Activated gamma-delta T cell treated with anti-CD3 and anti-CD28 coated beads, Interleukin-2, amount 50 U/mL, for 16 hours (primary cell): ENCODE measurements around the gene IL1RN.
"Not testable (repeated sequence)": the region's sequence is repeated elsewhere in the genome, so short reads cannot be mapped to it uniquely, and the experiment has no call there.

Experiments
- DNase-seq: peaks from one replicate; pipeline ENCODE4 v3.0.0-alpha.2; 2020; ENCODE audit warnings: low read depth

The IL1RN gene

GRCh38 chr2:113126845-113127645 lies at the start of gene IL1RN:
Gene IL1RN, plus strand, starts transcription at chr2:113127598. Its CDS starts 27 bp downstream, at chr2:113127625.
- DNase-seq, result no peak

- DNase-seq, result no peak
Measured at GRCh38 chr2:113077921-113078320, 49.5 kb upstream of the IL1RN start.

- no peak for DNase-seq
Measured at GRCh38 chr2:113078350-113078839, 49.0 kb upstream of the IL1RN start.

GRCh38 chr2:113079131-113079530 lies 48.3 kb upstream of the IL1RN start:
- DNase-seq, result no peak

GRCh38 chr2:113080134-113080533 lies 47.3 kb upstream of the IL1RN start:
- no peak for DNase-seq

GRCh38 chr2:113081488-113082210 lies 45.7 kb upstream of the IL1RN start:
- DNase-seq, result no peak

GRCh38 chr2:113083296-113083695 lies 44.1 kb upstream of the IL1RN start:
- no peak for DNase-seq

- no peak for DNase-seq
Measured at GRCh38 chr2:113084249-113085000, 43.0 kb upstream of the IL1RN start.

GRCh38 chr2:113085542-113085941 lies 41.9 kb upstream of the IL1RN start:
- no peak for DNase-seq

- DNase-seq, result no peak
Measured at GRCh38 chr2:113088213-113088992, 39.0 kb upstream of the IL1RN start.

GRCh38 chr2:113089916-113090315 lies 37.5 kb upstream of the IL1RN start:
- DNase-seq, result no peak

- no peak for DNase-seq
Measured at GRCh38 chr2:113091231-113091896, 36.0 kb upstream of the IL1RN start.

GRCh38 chr2:113092864-113093612 lies 34.4 kb upstream of the IL1RN start:
- DNase-seq, result no peak

- no peak for DNase-seq
Measured at GRCh38 chr2:113093613-113093977, 33.8 kb upstream of the IL1RN start.

GRCh38 chr2:113096306-113096705 lies 31.1 kb upstream of the IL1RN start:
- DNase-seq, result not testable (repeated sequence)

- DNase-seq, result not testable (repeated sequence)
Measured at GRCh38 chr2:113096842-113097618, 30.4 kb upstream of the IL1RN start.

- DNase-seq, result no peak
Measured at GRCh38 chr2:113098041-113098440, 29.4 kb upstream of the IL1RN start.

GRCh38 chr2:113098532-113098931 lies 28.9 kb upstream of the IL1RN start:
- no peak for DNase-seq

- no peak for DNase-seq
Measured at GRCh38 chr2:113102133-113102532, 25.3 kb upstream of the IL1RN start.

GRCh38 chr2:113103277-113103676 lies 24.1 kb upstream of the IL1RN start:
- no peak for DNase-seq
